T47D (cell line): ENCODE measurements around the gene COX7A1.
A peak's percentile ranks its signal among the peaks of the same experiment; 100 is the strongest.

Experiments used
- DNase-seq, 2 experiments: peaks; one replicate each; pipeline versions ENCODE4 v3.0.0 to v3.0.0-alpha.2; 2011 to 2012; ENCODE audit warnings: low read depth in 1 of 2, low spot score in 1 of 2
- JUND ChIP-seq: IDR thresholded peaks from 2 replicates; pipeline ENCODE4 v1.6.1; 2012; ENCODE audit warnings: low read depth
- in situ Hi-C: cut with HindIII; loops from 2 replicates; pipeline ENCODE4 v1.10.0; 2016; ENCODE audit warnings: low sequenced_read_pairs, low pct_unique_long_range_greater_than_20kb

COX7A1 gene

GRCh38 chr19:36114721-36115452, 37.4 kb downstream of the COX7A1 start, which contains the start of gene POLR2I:
Gene POLR2I (minus strand): TSS chr19:36114875. CDS start chr19:36114856, 19 bp downstream.
- DNase-seq: peak; percentile 90 to 99
- TF ChIP-seq JUND: no peak
- in situ Hi-C loops: no loop called here

DNA sequence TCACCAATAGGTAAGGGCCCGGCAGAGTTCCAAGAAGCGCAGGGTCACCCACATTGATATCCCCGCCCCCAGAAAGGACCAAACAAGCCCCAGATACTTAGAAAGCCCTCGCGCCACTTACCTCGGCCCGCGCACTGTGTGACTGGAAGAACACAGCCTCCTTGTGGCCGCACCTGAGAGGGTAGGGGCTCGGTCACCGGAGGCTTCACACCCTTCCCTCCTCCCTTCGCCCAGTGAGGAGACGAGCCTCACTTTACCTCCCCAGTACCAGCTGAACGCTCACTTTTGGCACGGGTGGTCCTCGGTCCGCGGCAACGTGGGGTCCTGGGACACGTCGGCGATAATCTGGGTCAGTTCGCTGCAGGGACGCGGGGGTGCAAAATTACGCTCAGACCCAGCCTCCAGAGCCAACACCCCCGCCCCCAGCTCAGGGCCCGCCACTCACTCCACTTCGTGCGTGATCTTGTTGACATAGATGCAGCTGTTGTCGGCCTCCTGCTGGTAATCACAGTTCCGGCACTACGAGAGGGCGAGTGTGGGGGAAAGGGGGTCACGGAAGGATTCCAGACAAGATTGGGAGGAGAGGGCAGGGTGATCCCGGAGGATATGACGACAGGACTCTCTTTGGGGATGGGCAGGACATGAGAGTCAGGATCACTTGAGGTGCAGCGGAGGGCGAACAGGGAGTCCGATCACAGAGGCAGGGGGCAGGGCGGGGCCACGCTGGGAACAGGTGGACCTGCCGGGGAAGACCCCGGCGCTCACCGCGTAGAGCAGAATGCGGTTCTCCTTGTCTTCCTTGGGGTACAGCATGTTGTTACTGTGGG, 38.1 kb downstream of the COX7A1 start:
- DNase-seq: peak in 1 of 2 experiments; percentile 30

DNA sequence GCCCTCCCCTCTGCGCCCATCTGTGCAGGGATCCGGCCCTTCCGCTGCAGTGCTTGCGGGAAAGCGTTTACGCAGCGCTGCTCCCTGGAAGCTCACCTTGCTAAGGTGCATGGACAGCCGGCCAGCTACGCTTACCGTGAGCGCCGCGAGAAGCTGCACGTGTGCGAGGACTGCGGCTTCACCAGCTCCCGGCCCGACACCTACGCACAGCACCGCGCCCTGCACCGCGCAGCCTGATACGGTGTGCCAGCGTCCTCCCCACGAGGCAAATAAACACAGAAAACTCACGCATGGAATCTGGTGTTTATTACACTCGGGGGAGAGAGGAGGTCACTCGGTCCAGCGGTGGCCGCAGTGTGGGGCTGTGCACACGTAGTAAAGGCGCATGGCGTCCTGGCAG, 38.8 kb downstream of the COX7A1 start:
- in situ Hi-C loops: no loop called here
- TF ChIP-seq JUND: no peak
- DNase-seq: no peak

More for the DNA sequence above, 38.1 kb downstream of the COX7A1 start:
- in situ Hi-C loops: no loop called here
- no peak for TF ChIP-seq JUND

DNA sequence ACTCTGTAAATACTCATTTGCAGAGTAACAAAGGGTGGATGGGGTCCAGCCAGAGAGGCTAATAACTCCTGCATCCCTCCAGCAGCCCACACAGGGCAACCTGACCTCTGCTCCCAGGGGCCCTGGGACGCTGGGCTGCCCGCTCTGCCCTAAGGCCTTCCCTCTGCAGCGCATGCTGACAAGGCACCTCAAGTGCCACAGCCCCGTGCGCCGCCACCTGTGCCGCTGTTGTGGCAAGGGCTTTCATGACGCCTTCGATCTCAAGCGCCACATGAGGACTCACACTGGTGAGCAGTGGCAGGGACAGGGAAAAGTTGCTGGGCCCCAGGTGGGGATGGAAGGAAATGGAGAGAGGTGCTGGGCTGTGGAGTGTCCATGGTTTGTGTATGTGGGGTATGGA, 39.6 kb downstream of the COX7A1 start:
- in situ Hi-C loops: no loop called here
- no peak for TF ChIP-seq JUND
- no peak for DNase-seq

GRCh38 chr19:36111200-36111539, 41.1 kb downstream of the COX7A1 start:
- no peak for DNase-seq
- TF ChIP-seq JUND: no peak
- in situ Hi-C loops: no loop called here

DNA sequence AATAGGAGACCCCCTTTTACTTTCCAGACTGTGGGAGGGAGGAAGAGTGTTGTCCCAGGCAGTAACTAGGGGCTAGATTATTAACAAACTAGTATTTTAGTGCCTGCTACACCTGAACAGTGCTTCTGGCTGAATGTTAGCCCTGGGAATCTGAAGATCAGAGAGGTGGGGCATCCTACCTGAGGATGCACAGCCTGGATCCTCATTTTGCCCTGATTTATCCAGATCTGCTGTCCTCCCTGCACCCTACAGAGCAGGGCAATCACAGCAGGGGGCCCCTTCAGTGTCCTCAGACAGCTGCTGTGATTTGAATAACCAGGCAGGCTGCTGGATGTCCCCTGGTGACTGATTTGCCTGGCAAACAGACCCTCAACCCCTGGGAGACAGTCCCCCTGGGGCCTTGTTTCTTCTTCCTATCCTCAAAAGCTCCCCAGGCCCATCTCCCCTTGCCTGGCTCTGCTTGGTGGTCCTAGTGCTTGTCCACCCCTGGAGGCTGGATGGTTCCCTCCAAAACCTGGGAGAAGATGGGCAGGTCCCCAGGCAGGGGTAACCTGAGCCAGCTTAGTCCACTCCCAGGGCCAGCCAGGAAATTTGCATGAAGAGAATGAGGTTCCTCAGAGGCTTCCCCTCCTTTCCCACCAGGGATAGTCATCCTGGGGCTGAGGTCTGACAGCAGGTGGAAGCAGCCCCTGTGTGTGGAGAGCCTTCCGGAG, 41.6 kb downstream of the COX7A1 start, which contains the start of gene OVOL3:
Gene OVOL3 (plus strand): TSS at position 657 of the 713 bp plus-strand sequence. CDS start 60 bp downstream, outside the sequence.
- in situ Hi-C loops: no loop called here
- TF ChIP-seq JUND: no peak
- no peak for DNase-seq

DNA sequence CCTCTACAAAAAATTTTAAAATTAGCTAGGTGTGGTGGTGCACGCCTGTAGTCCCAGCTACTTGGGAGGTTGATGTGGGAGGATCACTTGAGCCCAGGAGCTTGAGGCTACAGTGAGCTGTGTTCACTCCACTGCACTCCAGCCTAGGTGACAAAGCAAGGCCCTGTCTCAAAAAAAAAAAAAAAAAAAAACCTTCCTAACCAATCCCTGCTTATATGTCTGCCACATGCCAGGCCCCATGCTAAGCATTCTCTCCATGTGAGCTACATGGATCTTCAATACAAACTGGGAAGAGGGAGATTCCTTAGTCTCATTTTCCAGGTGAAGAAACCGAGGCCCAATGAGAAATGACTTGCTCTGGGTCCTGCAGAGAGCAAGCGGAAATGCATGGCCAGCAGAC, 43.6 kb downstream of the COX7A1 start:
- TF ChIP-seq JUND: no peak
- in situ Hi-C loops: no loop called here
- DNase-seq: no peak

DNA sequence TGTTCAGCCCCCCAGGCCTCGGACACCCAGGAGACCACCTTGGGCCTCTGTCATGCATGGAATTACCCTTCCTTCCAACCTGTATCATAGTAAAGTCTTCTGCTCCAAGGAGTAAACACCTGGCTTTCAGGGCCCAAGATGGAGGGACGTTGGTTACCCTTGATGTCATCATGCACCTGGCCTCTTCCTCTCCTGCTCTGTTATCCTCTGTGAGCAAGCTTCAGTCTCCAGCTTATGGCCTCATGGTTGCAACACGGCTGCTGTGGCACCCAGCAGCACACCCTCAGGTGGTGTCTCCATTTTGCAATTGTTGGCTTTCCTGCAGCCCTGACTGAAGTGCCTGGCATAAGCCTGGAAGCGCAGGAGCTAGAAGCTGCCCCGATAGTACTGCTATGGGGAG, 45.3 kb downstream of the COX7A1 start:
- in situ Hi-C loops: no loop called here
- TF ChIP-seq JUND: no peak
- no peak for DNase-seq

- TF ChIP-seq JUND: no peak
- no peak for DNase-seq
- in situ Hi-C loops: no loop called here
Measured at GRCh38 chr19:36106441-36106840, 45.8 kb downstream of the COX7A1 start.

DNA sequence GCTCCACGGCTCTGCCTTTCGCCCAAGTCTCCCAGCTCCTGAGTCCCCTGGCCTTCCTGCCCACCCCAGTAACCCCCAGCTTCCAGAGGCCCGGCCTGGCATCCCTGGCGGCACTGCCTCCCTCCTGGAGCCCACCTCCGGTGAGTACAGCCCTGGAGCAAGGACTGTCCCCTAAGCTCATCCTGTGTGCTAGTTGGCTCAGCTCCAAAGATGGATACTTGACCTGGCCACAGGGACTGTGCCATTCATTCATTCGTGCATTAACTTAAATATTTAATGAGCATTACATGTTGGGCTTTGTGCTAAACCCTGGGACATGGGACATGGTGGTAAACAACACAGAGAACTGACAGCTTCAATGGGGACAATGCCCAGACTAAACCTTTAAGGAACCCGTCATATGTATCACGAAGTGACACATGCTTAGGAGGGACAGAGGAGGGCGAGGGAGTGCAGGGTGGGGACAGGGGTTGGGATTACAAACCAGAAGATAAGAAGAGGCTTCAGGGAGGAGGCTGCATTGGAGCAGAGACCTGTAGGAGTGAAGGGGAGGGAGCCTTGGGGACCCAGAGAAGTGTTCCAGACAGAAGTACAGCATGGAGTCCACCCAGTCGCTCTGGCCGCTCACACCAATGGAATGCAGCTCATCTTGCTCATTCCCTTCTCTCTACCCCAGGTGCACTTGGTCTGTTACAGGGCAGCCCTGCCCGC, 48.2 kb downstream of the COX7A1 start:
- no peak for TF ChIP-seq JUND
- in situ Hi-C loops: no loop called here
- DNase-seq: peak in 1 of 2 experiments; percentile 11

GRCh38 chr19:36103040-36103626, 49.1 kb downstream of the COX7A1 start:
- in situ Hi-C loops: no loop called here
- DNase-seq: no peak
- TF ChIP-seq JUND: no peak
